ENCODE results near the gene SIT1.
A peak's percentile ranks its signal among the peaks of the same experiment; 100 is the strongest.

GRCh38 chr9:35658137-35658967, 7.6 kb upstream of the SIT1 start, which contains the start of gene CCDC107:
- TF ChIP-seq POLR2AphosphoS5 (IDR thresholded peaks at IDR 0.05; ENCODE audit: low read depth, low read length) (peak; percentile 79), FOXP2 (optimal IDR thresholded peaks at IDR 0.05; ENCODE audit: borderline replicate concordance, extremely low read depth, extremely low read length, insufficient read depth) (peak; percentile 60)
